Fibroblast of skin of left quadriceps (primary cell): ENCODE data around the gene MZT1.

Experiments used
- DNase-seq, 2 experiments: peaks; one replicate each; pipeline ENCODE4 v3.0.0-alpha.2; 2013; ENCODE audit warnings: low read depth in 2 of 2

Gene MZT1

GRCh38 chr13:72680353-72680752, 47.1 kb downstream of the MZT1 start:
- no peak for DNase-seq

- no peak for DNase-seq
Measured at GRCh38 chr13:72678312-72678711, 49.1 kb downstream of the MZT1 start.

- no peak for DNase-seq
Measured at GRCh38 chr13:72677431-72677830, 50.0 kb downstream of the MZT1 start.

- DNase-seq, result no peak
Measured at GRCh38 chr13:72666391-72666790, 61.0 kb downstream of the MZT1 start.

- no peak for DNase-seq
Measured at GRCh38 chr13:72662548-72662947, 64.9 kb downstream of the MZT1 start.
